ENCODE data around the gene HAUS3. TPM values are rescaled to one million over a fixed set of nuclear protein-coding genes. Genes with fewer than 3 reads are reported as not detected.

Gene HAUS3
- total RNA-seq, 1 donor from 2014 or later = 9.2 TPM

- peaks cover 11% of the 10 kb centered on the region for H3K27me3 ChIP-seq (ENCODE audit: control insufficient read depth, insufficient read depth, low read length)
- DNase-seq (ENCODE audit: low read depth) = no peak
- H3K4me3 ChIP-seq (ENCODE audit: low read depth, low read length) = no peak overlapping the region
- no peak for TF ChIP-seq CTCF (IDR thresholded peaks at IDR 0.05; ENCODE audit: insufficient read depth, low read length, poor library complexity, severe bottlenecking)
- no peaks in the 10 kb centered on the region for H3K36me3 ChIP-seq (ENCODE audit: control insufficient read depth, insufficient read depth, low read length)
These were observed 31.3 kb upstream of the HAUS3 start for GRCh38 chr4:2273221-2273620.

- Histone ChIP-seq H3K36me3 (ENCODE audit: control insufficient read depth, insufficient read depth, low read length) (no peaks in the 10 kb centered on the region), H3K4me3 (ENCODE audit: low read depth, low read length) (no peak overlapping the region), H3K27me3 (ENCODE audit: control insufficient read depth, insufficient read depth, low read length) (peaks cover 11% of the 10 kb centered on the region)
- TF ChIP-seq CTCF (IDR thresholded peaks at IDR 0.05; ENCODE audit: insufficient read depth, low read length, poor library complexity, severe bottlenecking) = no peak
- no peak for DNase-seq (ENCODE audit: low read depth)
These were observed 30.9 kb upstream of the HAUS3 start for GRCh38 chr4:2272828-2273120.

GRCh38 chr4:2272026-2272827 lies 30.3 kb upstream of the HAUS3 start:
- Histone ChIP-seq H3K27me3 (ENCODE audit: control insufficient read depth, insufficient read depth, low read length) (peaks cover 11% of the 10 kb centered on the region), H3K4me3 (ENCODE audit: low read depth, low read length) (no peak overlapping the region), H3K36me3 (ENCODE audit: control insufficient read depth, insufficient read depth, low read length) (no peaks in the 10 kb centered on the region)
- DNase-seq (ENCODE audit: low read depth) = no peak
- no peak for TF ChIP-seq CTCF (IDR thresholded peaks at IDR 0.05; ENCODE audit: insufficient read depth, low read length, poor library complexity, severe bottlenecking)

GRCh38 chr4:2271279-2272025 lies 29.5 kb upstream of the HAUS3 start:
- DNase-seq (ENCODE audit: low read depth) = no peak
- no peaks in the 10 kb centered on the region for H3K36me3 ChIP-seq (ENCODE audit: control insufficient read depth, insufficient read depth, low read length)
- no peak overlapping the region for H3K4me3 ChIP-seq (ENCODE audit: low read depth, low read length)
- no peak for TF ChIP-seq CTCF (IDR thresholded peaks at IDR 0.05; ENCODE audit: insufficient read depth, low read length, poor library complexity, severe bottlenecking)
- H3K27me3 ChIP-seq (ENCODE audit: control insufficient read depth, insufficient read depth, low read length) = peaks cover 11% of the 10 kb centered on the region

GRCh38 chr4:2270341-2271165 lies 28.6 kb upstream of the HAUS3 start:
- peaks cover 11% of the 10 kb centered on the region for H3K27me3 ChIP-seq (ENCODE audit: control insufficient read depth, insufficient read depth, low read length)
- no peak for TF ChIP-seq CTCF (IDR thresholded peaks at IDR 0.05; ENCODE audit: insufficient read depth, low read length, poor library complexity, severe bottlenecking)
- no peaks in the 10 kb centered on the region for H3K36me3 ChIP-seq (ENCODE audit: control insufficient read depth, insufficient read depth, low read length)
- DNase-seq (ENCODE audit: low read depth) = no peak
- no peak overlapping the region for H3K4me3 ChIP-seq (ENCODE audit: low read depth, low read length)

Data from kidney epithelial cell (primary cell).